Transverse colon (tissue), 4 donors: Measurements from ENCODE around the gene ARHGAP22. TPM values are rescaled to one million over a fixed set of nuclear protein-coding genes. Genes with fewer than 3 reads are reported as not detected.

ENCODE experiments used
- DNase-seq: peaks from one replicate; pipeline ENCODE4 v3.0.0-alpha.2; 2019
- H3K27ac ChIP-seq, 4 donors: fragments of 200-600 bp; sonication (generic); 2 replicates each; pipeline ENCODE4 v1.5.1; 2016 to 2018; ENCODE audit warnings: inconsistent platforms in 4 of 4
- H3K27me3 ChIP-seq: fragments of 200-600 bp; sonication (generic); 2 replicates; pipeline ENCODE4 v1.5.1; 2017; ENCODE audit warnings: inconsistent platforms
- H3K36me3 ChIP-seq, 4 donors: fragments of 200-600 bp; sonication (generic); 2 replicates each; pipeline ENCODE4 v1.5.1; 2017 to 2019; ENCODE audit warnings: inconsistent platforms in 4 of 4
- H3K4me1 ChIP-seq, 4 donors: fragments of 200-600 bp; sonication (generic); 2 replicates each; pipeline ENCODE4 v1.5.1; 2017 to 2020; ENCODE audit warnings: inconsistent platforms in 4 of 4
- H3K4me3 ChIP-seq, 4 donors: fragments of 200-600 bp; sonication (generic); 1 replicate in 1 of 4; 2 replicates in 3 of 4; pipeline versions ENCODE4 v1.5.1 to v1.6.1; 2017 to 2019; ENCODE audit warnings: inconsistent platforms in 4 of 4
- H3K9me3 ChIP-seq, 2 donors: fragments of 200-600 bp; sonication (generic); 2 replicates each; pipeline ENCODE4 v1.5.1; 2017 to 2019; ENCODE audit warnings: inconsistent platforms in 2 of 2
- CTCF ChIP-seq, 5 experiments: fragments of 200-600 bp in 3 of 5; fragments of 450-650 bp in 2 of 5; sonication (generic) in 3 of 5; IDR thresholded peaks; 1 replicate in 2 of 5; 2 replicates in 3 of 5; pipeline ENCODE4 v1.5.1; 2016 to 2017; ENCODE audit warnings: antibody characterized with exemption in 5 of 5, inconsistent platforms in 3 of 5, mild to moderate bottlenecking in 2 of 5, moderate library complexity in 1 of 5
- EP300 ChIP-seq: sonication (generic); formaldehyde crosslinking; IDR thresholded peaks from one replicate; pipeline ENCODE4 v1.6.1; 2017; ENCODE audit warnings: antibody characterized with exemption, low read depth
- POLR2A ChIP-seq: fragments of 450-650 bp; IDR thresholded peaks from one replicate; pipeline ENCODE4 v1.6.1; 2016; ENCODE audit warnings: antibody characterized with exemption, mild to moderate bottlenecking, moderate library complexity
- POLR2AphosphoS5 ChIP-seq, 3 donors: sonication (generic); formaldehyde crosslinking; IDR thresholded peaks; one replicate each; pipeline ENCODE4 v1.6.1; 2016; ENCODE audit warnings: antibody characterized with exemption in 3 of 3
- WGBS, 2 donors: methylation state at CpG; one replicate each; pipeline ENCODE4 v1.1.5; 2018; ENCODE audit warnings: low coverage in 1 of 2; 5-methylcytosine and 5-hydroxymethylcytosine counted together
- in situ Hi-C, 4 donors: fragments of 200-750 bp; cut with MboI; loops; one replicate each; pipeline versions ENCODE4 v1.15.0 to v1.15.1; 2017; ENCODE audit warnings: low sequenced_read_pairs in 3 of 4, low pct_ligation_motif_present in 1 of 4, low pct_unique_long_range_greater_than_20kb in 1 of 4
- intact Hi-C: fragments of 100-400 bp; cut with DNase I; formaldehyde crosslinking; loops from one replicate; pipeline ENCODE4 v1.15.1; 2023; ENCODE audit warnings: low total_unique reads
- total RNA-seq, 4 donors: library from RNA; depleted of rRNA; stranded (reverse); fragments of >200 nt; gene quantifications; one replicate each; pipeline ENCODE4 v1.1.0, GENCODE V29; 2016

The ARHGAP22 gene
- total RNA-seq, 4 donors from 2014 or later: 1.4 to 3.4 (median 1.7) TPM; not detected in 1

GRCh38 chr10:48458662-48459048, 146.2 kb downstream of the ARHGAP22 start:
- intact Hi-C loops: no loop called here
- DNase-seq: no peak
- Histone ChIP-seq H3K4me3 (no peak overlapping the region), H3K27ac (no peak overlapping the region), H3K9me3 (no peaks in the 10 kb centered on the region), H3K27me3 (no peaks in the 10 kb centered on the region), H3K4me1 (peaks cover 0 to 9% (median 0%) of the 10 kb centered on the region in 4 donors), H3K36me3 (no peaks in the 10 kb centered on the region)
- TF ChIP-seq POLR2A (no peak), CTCF (IDR thresholded peaks at IDR 0.05) (no peak)
- 84% methylated on average over 4 of the region's 6 CpGs; no CpG with 5 or more reads in 1 of the 2 donors for WGBS, 2 donors
- in situ Hi-C loops: no loop called here

GRCh38 chr10:48457949-48458661, 146.8 kb downstream of the ARHGAP22 start:
- no peak overlapping the region for H3K4me3 ChIP-seq
- no peaks in the 10 kb centered on the region for H3K36me3 ChIP-seq
- WGBS, 2 donors: 67% methylated on average over 5 of the region's 5 CpGs; no CpG with 5 or more reads in 1 of the 2 donors
- no peak overlapping the region for H3K27ac ChIP-seq
- peaks cover 0 to 9% (median 0%) of the 10 kb centered on the region in 4 donors for H3K4me1 ChIP-seq
- H3K9me3 ChIP-seq: no peaks in the 10 kb centered on the region
- no peaks in the 10 kb centered on the region for H3K27me3 ChIP-seq
- DNase-seq: no peak
- TF ChIP-seq EP300: no peak
- TF ChIP-seq POLR2AphosphoS5 (IDR thresholded peaks at IDR 0.05): no peak
- TF ChIP-seq CTCF (IDR thresholded peaks at IDR 0.05): no peak
- TF ChIP-seq POLR2A: no peak
- intact Hi-C loops: no loop called here
- in situ Hi-C loops: no loop called here

GRCh38 chr10:48456808-48457761, 147.8 kb downstream of the ARHGAP22 start:
- peaks cover 0 to 9% (median 0%) of the 10 kb centered on the region in 4 donors for H3K4me1 ChIP-seq
- no peak for DNase-seq
- intact Hi-C loops: no loop called here
- in situ Hi-C loops: no loop called here
- H3K4me3 ChIP-seq: no peak overlapping the region
- no peak overlapping the region for H3K27ac ChIP-seq
- H3K27me3 ChIP-seq: no peaks in the 10 kb centered on the region
- no peak for TF ChIP-seq EP300
- no peak for TF ChIP-seq POLR2A
- TF ChIP-seq POLR2AphosphoS5 (IDR thresholded peaks at IDR 0.05): no peak
- TF ChIP-seq CTCF (IDR thresholded peaks at IDR 0.05): no peak
- no peaks in the 10 kb centered on the region for H3K9me3 ChIP-seq
- no peaks in the 10 kb centered on the region for H3K36me3 ChIP-seq
- WGBS, 2 donors: 63 to 66% methylated on average over 1 to 24 of the region's 24 CpGs

- TF ChIP-seq CTCF (IDR thresholded peaks at IDR 0.05) (no peak), EP300 (no peak), POLR2AphosphoS5 (IDR thresholded peaks at IDR 0.05) (no peak), POLR2A (no peak)
- no peaks in the 10 kb centered on the region for H3K36me3 ChIP-seq
- in situ Hi-C loops (no loop called here), intact Hi-C loops (no loop called here)
- H3K4me3 ChIP-seq: no peak overlapping the region
- DNase-seq: peak; percentile 35
- H3K9me3 ChIP-seq: no peaks in the 10 kb centered on the region
- H3K27ac ChIP-seq: no peak overlapping the region
- peaks cover 0 to 9% (median 0%) of the 10 kb centered on the region in 4 donors for H3K4me1 ChIP-seq
- no peaks in the 10 kb centered on the region for H3K27me3 ChIP-seq
- WGBS, 2 donors: 37 to 61% methylated on average over 2 to 6 of the region's 9 CpGs
Measured at GRCh38 chr10:48456361-48456804, 148.5 kb downstream of the ARHGAP22 start.
